Effector memory CD4-positive, alpha-beta T cell (primary cell): ENCODE data around the gene F8A1.
"Not testable (repeated sequence)": the region's sequence is repeated elsewhere in the genome, so short reads cannot be mapped to it uniquely, and the experiment has no call there.

Experiments
- DNase-seq, 3 donors: peaks; one replicate each; pipeline ENCODE4 v3.0.0-alpha.2; 2020
- H3K27ac ChIP-seq: 2 replicates; pipeline ENCODE4 v1.7.0; 2013; ENCODE audit warnings: mild to moderate bottlenecking, low read length, moderate library complexity; ENCODE audit not compliant: insufficient read depth, poor library complexity, severe bottlenecking
- H3K27me3 ChIP-seq: replicated peaks from 2 replicates; pipeline ENCODE4 v1.7.0; 2013; ENCODE audit warnings: mild to moderate bottlenecking, low read length; ENCODE audit not compliant: insufficient read depth, control insufficient read depth, poor library complexity, severe bottlenecking
- H3K36me3 ChIP-seq: 2 replicates; pipeline ENCODE4 v1.7.0; 2013; ENCODE audit warnings: mild to moderate bottlenecking, low read length, moderate library complexity; ENCODE audit not compliant: control insufficient read depth, insufficient read depth
- H3K4me1 ChIP-seq: 2 replicates; pipeline ENCODE4 v1.7.0; 2013; ENCODE audit warnings: low read length, mild to moderate bottlenecking; ENCODE audit not compliant: control insufficient read depth, insufficient read depth, poor library complexity, severe bottlenecking
- H3K4me3 ChIP-seq: 2 replicates; pipeline ENCODE4 v1.7.0; 2013; ENCODE audit warnings: low read length, low read depth, mild to moderate bottlenecking; ENCODE audit not compliant: insufficient read depth, poor library complexity, severe bottlenecking
- H3K9me3 ChIP-seq: 2 replicates; pipeline ENCODE4 v1.7.0; 2013; ENCODE audit warnings: mild to moderate bottlenecking, low read length, moderate library complexity; ENCODE audit not compliant: control insufficient read depth

The F8A1 gene

DNA sequence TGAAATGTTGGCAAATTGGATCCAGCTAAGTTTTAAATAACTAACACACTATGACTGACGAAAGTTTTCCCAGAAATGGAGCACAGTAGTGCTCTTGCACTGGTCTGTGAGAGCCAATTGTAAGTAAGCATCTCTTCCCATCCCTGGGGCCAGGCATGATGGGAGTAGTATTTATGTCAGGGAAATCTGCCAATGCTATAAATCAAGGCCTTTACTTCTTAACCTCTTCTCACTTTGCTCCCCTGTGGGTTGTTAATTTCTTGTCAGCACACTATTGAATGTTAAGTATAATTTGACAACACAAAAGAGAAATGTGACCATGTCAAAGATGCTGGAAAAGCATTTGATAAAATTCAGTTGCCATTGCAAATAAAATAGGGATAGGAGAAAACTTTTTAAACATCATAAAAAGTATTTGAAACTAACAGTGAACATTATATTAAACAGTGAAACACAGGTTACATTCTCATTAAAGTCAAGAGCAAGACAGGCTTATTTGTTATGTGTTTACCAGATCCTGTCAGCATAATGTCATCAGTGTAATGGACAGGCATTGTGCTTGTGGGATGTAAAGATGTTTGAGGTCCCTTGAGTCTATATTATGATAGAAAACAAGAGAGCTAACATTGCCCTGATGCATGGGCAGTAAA lies 5.0 kb downstream of the F8A1 start:
- Histone ChIP-seq H3K36me3 (no peaks in the 10 kb centered on the region), H3K27me3 (no peaks in the 10 kb centered on the region), H3K4me3 (no peak overlapping the region), H3K27ac (no peak overlapping the region), H3K4me1 (no peaks in the 10 kb centered on the region), H3K9me3 (no peaks in the 10 kb centered on the region)
- no peak for DNase-seq

DNA sequence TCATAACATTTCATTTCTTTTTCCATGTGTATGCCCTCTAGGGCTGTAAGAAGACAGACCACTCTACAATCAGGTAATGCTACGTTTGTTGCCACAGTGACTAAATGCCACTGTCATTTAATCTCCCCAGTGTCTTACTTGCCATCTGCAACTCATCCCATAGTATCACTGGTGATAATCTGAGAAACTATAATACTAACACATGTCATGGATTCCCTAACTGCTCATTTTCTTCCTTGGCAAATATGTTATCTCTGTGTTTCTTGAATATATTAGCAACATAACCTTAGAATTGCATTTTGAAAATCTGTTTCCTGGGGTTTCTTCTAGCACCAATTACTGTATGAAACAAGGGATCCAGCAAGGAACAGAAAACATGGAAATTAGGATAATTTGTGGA lies 6.1 kb downstream of the F8A1 start:
- no peaks in the 10 kb centered on the region for H3K36me3 ChIP-seq
- no peaks in the 10 kb centered on the region for H3K4me1 ChIP-seq
- no peaks in the 10 kb centered on the region for H3K27me3 ChIP-seq
- no peak overlapping the region for H3K27ac ChIP-seq
- no peak overlapping the region for H3K4me3 ChIP-seq
- H3K9me3 ChIP-seq: no peaks in the 10 kb centered on the region
- no peak for DNase-seq

GRCh38 chrX:154900323-154900722 lies 14.2 kb downstream of the F8A1 start:
- no peaks in the 10 kb centered on the region for H3K27me3 ChIP-seq
- no peak for DNase-seq
- no peaks in the 10 kb centered on the region for H3K36me3 ChIP-seq
- H3K4me1 ChIP-seq: no peaks in the 10 kb centered on the region
- H3K9me3 ChIP-seq: no peaks in the 10 kb centered on the region
- no peak overlapping the region for H3K4me3 ChIP-seq
- H3K27ac ChIP-seq: no peak overlapping the region

DNA sequence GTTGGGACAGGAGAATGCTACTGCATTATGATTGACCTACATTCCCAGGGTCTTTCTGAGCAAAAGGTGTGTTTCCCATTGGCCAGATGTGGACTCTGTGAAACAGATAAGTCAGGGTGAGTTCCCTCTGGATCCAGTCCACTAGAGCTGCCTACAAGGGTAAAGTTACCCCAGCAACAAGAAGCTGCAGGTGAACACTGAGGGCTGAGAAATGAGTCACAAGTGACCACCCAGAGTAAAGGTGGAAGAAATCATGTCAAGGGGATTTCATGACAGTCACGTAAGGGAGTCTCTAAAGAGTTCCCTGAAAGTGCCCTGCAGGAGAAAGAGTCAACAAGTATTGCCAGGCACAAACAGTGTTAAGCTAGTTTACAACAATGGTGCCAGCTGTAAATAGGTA lies 16.3 kb downstream of the F8A1 start:
- Histone ChIP-seq H3K4me1 (no peaks in the 10 kb centered on the region), H3K4me3 (no peak overlapping the region), H3K27ac (no peak overlapping the region), H3K36me3 (no peaks in the 10 kb centered on the region), H3K9me3 (no peaks in the 10 kb centered on the region), H3K27me3 (no peaks in the 10 kb centered on the region)
- no peak for DNase-seq

DNA sequence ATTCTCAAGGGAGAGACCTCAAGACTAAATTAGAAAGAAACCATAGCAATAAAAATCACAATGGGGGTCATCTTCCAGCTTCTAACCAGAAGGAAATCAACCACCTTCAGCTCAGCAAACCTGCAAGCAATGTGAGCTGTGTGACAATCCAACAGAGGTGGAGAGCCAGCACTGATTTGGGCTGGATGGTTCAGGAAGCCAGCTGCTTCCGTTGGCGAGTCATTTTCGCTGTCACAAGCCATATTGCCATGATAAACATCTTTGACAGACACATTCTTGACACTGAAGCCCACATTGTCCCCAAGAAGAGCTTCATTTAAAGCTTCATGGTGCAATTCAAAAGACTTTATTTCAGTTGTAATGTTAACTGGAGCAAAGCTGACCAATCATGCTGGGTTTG lies 22.7 kb downstream of the F8A1 start:
- H3K4me3 ChIP-seq: no peak overlapping the region
- H3K36me3 ChIP-seq: no peaks in the 10 kb centered on the region
- H3K27me3 ChIP-seq: no peaks in the 10 kb centered on the region
- no peaks in the 10 kb centered on the region for H3K9me3 ChIP-seq
- no peaks in the 10 kb centered on the region for H3K4me1 ChIP-seq
- no peak for DNase-seq
- H3K27ac ChIP-seq: no peak overlapping the region

- H3K36me3 ChIP-seq, H3K4me3 ChIP-seq, H3K27ac ChIP-seq, H3K9me3 ChIP-seq, H3K27me3 ChIP-seq, H3K4me1 ChIP-seq, DNase-seq: not testable (repeated sequence)
Observed at GRCh38 chrX:154910048-154910447, 23.9 kb downstream of the F8A1 start.

GRCh38 chrX:154910528-154910927 lies 24.4 kb downstream of the F8A1 start:
- not testable (repeated sequence) for H3K27me3 ChIP-seq, H3K4me1 ChIP-seq, H3K36me3 ChIP-seq, H3K27ac ChIP-seq, H3K9me3 ChIP-seq, DNase-seq, H3K4me3 ChIP-seq

GRCh38 chrX:154914052-154914451 lies 27.9 kb downstream of the F8A1 start:
- Histone ChIP-seq H3K27me3 (no peaks in the 10 kb centered on the region), H3K9me3 (no peaks in the 10 kb centered on the region), H3K27ac (no peak overlapping the region), H3K4me1 (no peaks in the 10 kb centered on the region), H3K4me3 (no peak overlapping the region), H3K36me3 (no peaks in the 10 kb centered on the region)
- no peak for DNase-seq

DNA sequence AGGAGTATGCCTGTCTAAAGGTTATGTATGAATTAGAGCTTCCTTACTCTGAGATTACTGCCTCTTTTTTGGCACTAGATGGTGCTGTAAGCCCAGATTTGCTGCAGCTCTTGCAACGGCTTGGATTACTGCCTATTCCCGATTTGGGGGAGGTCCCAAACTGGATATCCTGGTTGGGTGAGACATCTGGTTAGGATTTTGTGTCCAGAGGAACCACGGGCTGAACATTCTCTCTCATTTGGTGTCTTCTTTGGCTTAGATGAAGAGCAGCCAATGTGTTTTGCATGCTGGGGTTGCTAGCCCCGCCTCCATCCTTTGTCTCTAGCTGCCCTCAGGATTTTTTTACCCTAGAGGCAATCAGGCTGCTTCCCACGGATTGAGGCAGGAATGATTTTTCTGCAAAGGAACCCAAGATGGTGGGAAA lies 31.9 kb downstream of the F8A1 start:
- peak overlapping the region; percentile 17 for H3K4me3 ChIP-seq
- H3K36me3 ChIP-seq: no peaks in the 10 kb centered on the region
- DNase-seq: peak in 1 of 3 donors; percentile 1
- no peaks in the 10 kb centered on the region for H3K9me3 ChIP-seq
- no peaks in the 10 kb centered on the region for H3K4me1 ChIP-seq
- no peaks in the 10 kb centered on the region for H3K27me3 ChIP-seq
- H3K27ac ChIP-seq: no peak overlapping the region

DNA sequence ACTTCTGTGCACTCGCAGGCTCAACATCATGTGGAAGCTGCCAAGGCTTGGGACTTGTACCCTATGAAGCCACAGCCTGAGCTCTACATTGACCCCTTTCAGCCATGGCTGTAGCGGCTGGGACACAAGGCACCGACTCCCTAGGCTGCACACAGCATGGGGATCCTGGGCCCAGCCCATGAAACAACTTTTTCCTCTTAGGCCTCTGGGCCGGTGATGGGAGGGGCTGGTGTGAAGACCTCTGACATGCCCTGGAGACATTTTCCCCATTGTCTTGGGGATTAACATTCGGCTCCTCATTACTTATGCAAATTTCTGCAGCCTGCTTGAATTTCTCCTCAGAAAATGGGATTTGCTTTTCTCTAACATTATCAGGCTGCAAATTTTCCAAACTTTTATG lies 38.6 kb downstream of the F8A1 start:
- H3K4me1 ChIP-seq, H3K27ac ChIP-seq, DNase-seq, H3K27me3 ChIP-seq, H3K36me3 ChIP-seq, H3K4me3 ChIP-seq, H3K9me3 ChIP-seq: not testable (repeated sequence)
